HepG2 (cell line): Measurements from ENCODE around the gene HK2. TPM values are rescaled to one million over a fixed set of nuclear protein-coding genes. Genes with fewer than 3 reads are reported as not detected.
A peak's percentile ranks its signal among the peaks of the same experiment; 100 is the strongest.

Source experiments
- CCAR2 ChIP-seq: fragments of 200-400 bp; formaldehyde crosslinking; optimal IDR thresholded peaks from 2 replicates; pipeline ENCODE3; 2018; ENCODE audit warnings: low read depth, mild to moderate bottlenecking, low read length, moderate library complexity
- FOXC1 ChIP-seq: sonication (generic); formaldehyde crosslinking; IDR thresholded peaks from 2 replicates; pipeline ENCODE4 v1.8.0; 2022; ENCODE audit warnings: mild to moderate bottlenecking, missing genetic modification reagents, borderline replicate concordance
- MAZ ChIP-seq, 2 experiments: sonication (generic) in 1 of 2; formaldehyde crosslinking in 1 of 2; IDR thresholded peaks; 2 replicates each; pipeline versions ENCODE4 v1.5.0 to v1.6.1; 2012 to 2020; ENCODE audit warnings: low read depth in 2 of 2, mild to moderate bottlenecking in 2 of 2, borderline replicate concordance in 1 of 2, improper control_type of control experiment in 1 of 2, low read length in 1 of 2, missing genetic modification reagents in 1 of 2, moderate library complexity in 1 of 2
- NFIC ChIP-seq: IDR thresholded peaks from 2 replicates; pipeline ENCODE4 v1.6.1; 2012; ENCODE audit warnings: mild to moderate bottlenecking, low read length, inconsistent platforms
- SAFB2 ChIP-seq: sonication (generic); formaldehyde crosslinking; IDR thresholded peaks from 2 replicates; pipeline ENCODE4 v1.5.1; 2020; ENCODE audit warnings: missing genetic modification reagents, low read depth, mild to moderate bottlenecking, borderline replicate concordance
- SIN3A ChIP-seq: IDR thresholded peaks from 2 replicates; pipeline ENCODE4 v1.6.1; 2011; ENCODE audit warnings: low read depth, mild to moderate bottlenecking, control low read depth, low read length, borderline replicate concordance
- YEATS2 ChIP-seq: sonication (generic); formaldehyde crosslinking; IDR thresholded peaks from 2 replicates; pipeline ENCODE4 v1.4.0; 2020; ENCODE audit warnings: missing genetic modification reagents, borderline replicate concordance
- ZNF12 ChIP-seq: sonication (generic); formaldehyde crosslinking; IDR thresholded peaks from 2 replicates; pipeline ENCODE4 v1.5.0; 2020; ENCODE audit warnings: missing genetic modification reagents
- ZNF160 ChIP-seq: sonication (generic); formaldehyde crosslinking; IDR thresholded peaks from 2 replicates; pipeline ENCODE4 v1.8.0; 2022; ENCODE audit warnings: mild to moderate bottlenecking, inconsistent platforms, missing genetic modification reagents
- ZNF225 ChIP-seq: sonication (generic); formaldehyde crosslinking; IDR thresholded peaks from 2 replicates; pipeline ENCODE4 v1.4.0; 2020; ENCODE audit warnings: mild to moderate bottlenecking, missing genetic modification reagents
- ZNF280D ChIP-seq: sonication (generic); formaldehyde crosslinking; IDR thresholded peaks from 2 replicates; pipeline ENCODE4 v1.5.1; 2020; ENCODE audit warnings: mild to moderate bottlenecking, missing genetic modification reagents
- ZNF318 ChIP-seq: sonication (generic); formaldehyde crosslinking; IDR thresholded peaks from 2 replicates; pipeline ENCODE4 v1.4.0; 2020; ENCODE audit warnings: mild to moderate bottlenecking, missing genetic modification reagents
- ZNF441 ChIP-seq: sonication (generic); formaldehyde crosslinking; IDR thresholded peaks from 2 replicates; pipeline ENCODE4 v1.7.0; 2021; ENCODE audit warnings: missing genetic modification reagents, borderline replicate concordance
- ZNF510 ChIP-seq: sonication (generic); formaldehyde crosslinking; IDR thresholded peaks from 2 replicates; pipeline ENCODE4 v1.4.0; 2020; ENCODE audit warnings: low read depth, mild to moderate bottlenecking, missing genetic modification reagents
- ZNF546 ChIP-seq: sonication (generic); formaldehyde crosslinking; conservative IDR thresholded peaks from 2 replicates; pipeline ENCODE4 v1.8.1; 2023; ENCODE audit warnings: mild to moderate bottlenecking, missing genetic modification reagents
- polyA plus RNA-seq, 8 experiments: library from polyadenylated mRNA; depleted of rRNA in 3 of 8; stranded (reverse) in 7 of 8; unstranded in 1 of 8; fragments of >200 nt; fragmentation: Illumina TruSeq in 4 of 8; extraction: Trizol in 4 of 8; gene quantifications; 2 replicates each; pipeline versions ENCODE4 v1.2.1 to v1.2.3, GENCODE V29; 2011 to 2016; ENCODE audit warnings: low read depth in 4 of 8, missing spikeins in 1 of 8, mixed read lengths in 1 of 8; ENCODE audit not compliant: insufficient read depth in 1 of 8
- total RNA-seq, 5 experiments: library from RNA; depleted of rRNA; stranded (reverse); fragments of >200 nt; fragmentation: Illumina TruSeq; extraction: Trizol; gene quantifications; 2 replicates each; pipeline ENCODE4 v1.2.3, GENCODE V29; 2016; ENCODE audit warnings: low read depth in 1 of 5
- TF ChIP-seq, protein P1 (sequence below): sonication (generic); formaldehyde crosslinking; IDR thresholded peaks from 2 replicates; pipeline ENCODE4 v1.4.0; 2020; ENCODE audit warnings: mild to moderate bottlenecking, missing genetic modification reagents

Gene HK2
- total and polyA plus RNA-seq, 2 of the 13 experiments (the other 11 are each of a cell fraction or from before 2014, with no cell fraction given), result 13.2 to 101 TPM

GRCh38 chr2:74834792-74835755 is 1.1 kb downstream of the HK2 start (continued):
- TF ChIP-seq ZNF280D (CRISPR knock-in tag) (no peak; the same call in 1 of the 2 replicates), SAFB2 (peak; percentile 72; the same call in 1 of the 2 replicates), ZNF318 (CRISPR knock-in tag) (no peak), ZNF546 (CRISPR knock-in tag) (no peak), CCAR2 (no peak), ZNF441 (CRISPR knock-in tag) (peak; percentile 5; the same call in 1 of the 2 replicates), FOXC1 (CRISPR knock-in tag) (peak; percentile 78), YEATS2 (CRISPR knock-in tag) (no peak; the same call in 1 of the 2 replicates), NFIC (no peak), SIN3A (peak; percentile 62; the same call in 1 of the 2 replicates), ZNF225 (CRISPR knock-in tag) (peak; percentile 40), MAZ (IDR thresholded peaks at IDR 0.05; ENCODE audit: borderline replicate concordance, low read depth, low read length) (no peak), MAZ (CRISPR knock-in tag; IDR thresholded peaks at IDR 0.05; ENCODE audit: low read depth) (peak; percentile 90), ZNF160 (no peak), ZNF510 (CRISPR knock-in tag) (no peak), ZNF12 (CRISPR knock-in tag) (no peak; the same call in 1 of the 2 replicates)
- TF ChIP-seq, protein P1, sequence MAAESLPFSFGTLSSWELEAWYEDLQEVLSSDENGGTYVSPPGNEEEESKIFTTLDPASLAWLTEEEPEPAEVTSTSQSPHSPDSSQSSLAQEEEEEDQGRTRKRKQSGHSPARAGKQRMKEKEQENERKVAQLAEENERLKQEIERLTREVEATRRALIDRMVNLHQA, result no peak
